ENCODE results near the gene DERA.

- TF ChIP-seq CTCF (IDR thresholded peaks at IDR 0.05; ENCODE audit: insufficient read depth, low read length, poor library complexity, severe bottlenecking) (peak; percentile 15), EZH2phosphoT487 (conservative IDR thresholded peaks at IDR 0.05; ENCODE audit: low read length) (no peak)
Observed at GRCh38 chr12:15982471-15982870, 71.3 kb downstream of the DERA start.

Measured in SU-DHL-6 (cell line).